MCF 10A (cell line): ENCODE results near the gene TMEM94. TPM values are rescaled to one million over a fixed set of nuclear protein-coding genes. Genes with fewer than 3 reads are reported as not detected.
"Not testable (repeated sequence)": the region's sequence is repeated elsewhere in the genome, so short reads cannot be mapped to it uniquely, and the experiment has no call there.

Experiments used
- BruUV-seq: library from RNA; stranded (reverse); fragments of 400-500 nt; replicated peaks from 2 replicates; lab custom pipeline; 2021; lab: Mats Ljungman, UMichigan
- CTCF ChIA-PET: fragments of 300-600 bp; sonication (Branson Sonifier 250); formaldehyde crosslinking; extraction: SDS; loops from one replicate; lab custom pipeline; 2021; ENCODE audit warnings: antibody characterized with exemption, inconsistent platforms; lab: Yijun Ruan, JAX
- POLR2A ChIA-PET: fragments of 300-600, 350-650 bp; sonication (Branson Sonifier 250); formaldehyde crosslinking; extraction: SDS; loops from one replicate; lab custom pipeline; 2020; ENCODE audit warnings: antibody characterized with exemption, inconsistent platforms; lab: Yijun Ruan, JAX
- DNase-seq: peaks from one replicate; pipeline ENCODE4 v3.0.0-alpha.2; 2018; ENCODE audit not compliant: unreplicated experiment
- H3K27ac Mint-ChIP-seq: one replicate; pipeline ENCODE4 v1.8.0; 2022; ENCODE audit warnings: mild to moderate bottlenecking, low read depth, mixed read lengths; ENCODE audit not compliant: unreplicated experiment
- H3K27me3 Mint-ChIP-seq: one replicate; pipeline ENCODE4 v1.8.0; 2022; ENCODE audit warnings: mixed read lengths; ENCODE audit not compliant: insufficient read depth, unreplicated experiment
- H3K36me3 Mint-ChIP-seq: one replicate; pipeline ENCODE4 v1.8.0; 2022; ENCODE audit warnings: mild to moderate bottlenecking, moderate library complexity, mixed read lengths; ENCODE audit not compliant: insufficient read depth, unreplicated experiment
- H3K4me1 Mint-ChIP-seq: one replicate; pipeline ENCODE4 v1.8.0; 2022; ENCODE audit warnings: mixed read lengths; ENCODE audit not compliant: insufficient read depth, unreplicated experiment
- H3K4me3 Mint-ChIP-seq: one replicate; pipeline ENCODE4 v1.8.0; 2022; ENCODE audit warnings: mild to moderate bottlenecking, moderate library complexity, mixed read lengths; ENCODE audit not compliant: unreplicated experiment
- H3K9me3 Mint-ChIP-seq: one replicate; pipeline ENCODE4 v1.8.0; 2022; ENCODE audit warnings: mixed read lengths; ENCODE audit not compliant: unreplicated experiment
- intact Hi-C: fragments of 100-400 bp; cut with micrococcal nuclease; formaldehyde crosslinking; loops from 2 replicates; pipeline ENCODE4 v1.14.1; 2022
- total RNA-seq: library from RNA; stranded (reverse); gene quantifications from 2 replicates; pipeline ENCODE4 v1.2.3, GENCODE V29; 2022
- TF ChIP-seq, protein P1 (sequence below): fragments of 200-600 bp; IDR thresholded peaks from one replicate; pipeline ENCODE4 v1.8.0; 2022; ENCODE audit warnings: antibody characterized with exemption, mild to moderate bottlenecking; ENCODE audit not compliant: unreplicated experiment

The TMEM94 gene
- total RNA-seq, 1 experiment from 2014 or later, result 42.8 TPM

DNA sequence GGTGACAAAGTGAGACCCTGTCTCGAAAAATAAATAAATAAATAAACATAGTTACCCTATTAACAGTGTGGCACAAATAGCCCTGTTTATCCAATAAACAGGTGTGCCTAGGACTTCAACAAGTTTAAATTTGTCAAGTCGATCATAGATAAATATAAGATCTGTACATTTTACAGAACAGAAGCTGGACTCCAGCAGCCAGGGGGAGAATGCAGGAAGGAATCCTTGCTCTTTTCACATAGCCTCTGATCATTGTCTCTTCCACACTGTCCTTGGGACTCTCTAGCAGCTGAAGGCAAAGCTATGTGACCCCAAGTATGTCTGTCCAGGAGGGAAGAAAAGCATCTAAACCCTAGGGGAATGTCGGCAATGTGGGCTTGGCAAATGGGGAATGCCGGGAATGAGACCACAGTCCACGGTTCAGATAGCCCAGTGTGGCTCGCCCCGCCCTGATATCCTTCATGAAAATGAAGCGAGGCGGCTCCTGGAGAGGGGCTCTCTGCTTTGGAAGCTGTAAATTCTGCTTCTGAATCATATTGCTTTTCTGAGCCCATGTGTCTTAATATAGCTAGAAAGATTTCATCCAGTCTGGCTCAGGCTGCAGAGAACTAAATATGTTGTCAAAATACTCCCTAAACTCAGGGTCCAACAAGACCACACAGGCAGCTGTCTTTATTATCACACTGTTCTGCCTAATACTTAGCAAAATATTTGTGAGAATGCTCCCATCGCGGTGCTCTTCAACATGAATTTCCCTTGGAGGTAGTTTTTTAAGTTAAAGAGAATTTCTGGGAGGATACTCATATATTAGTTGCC is 26.1 kb upstream of the TMEM94 start:
- intact Hi-C loops, result no loop called here
- TF ChIP-seq, protein P1, sequence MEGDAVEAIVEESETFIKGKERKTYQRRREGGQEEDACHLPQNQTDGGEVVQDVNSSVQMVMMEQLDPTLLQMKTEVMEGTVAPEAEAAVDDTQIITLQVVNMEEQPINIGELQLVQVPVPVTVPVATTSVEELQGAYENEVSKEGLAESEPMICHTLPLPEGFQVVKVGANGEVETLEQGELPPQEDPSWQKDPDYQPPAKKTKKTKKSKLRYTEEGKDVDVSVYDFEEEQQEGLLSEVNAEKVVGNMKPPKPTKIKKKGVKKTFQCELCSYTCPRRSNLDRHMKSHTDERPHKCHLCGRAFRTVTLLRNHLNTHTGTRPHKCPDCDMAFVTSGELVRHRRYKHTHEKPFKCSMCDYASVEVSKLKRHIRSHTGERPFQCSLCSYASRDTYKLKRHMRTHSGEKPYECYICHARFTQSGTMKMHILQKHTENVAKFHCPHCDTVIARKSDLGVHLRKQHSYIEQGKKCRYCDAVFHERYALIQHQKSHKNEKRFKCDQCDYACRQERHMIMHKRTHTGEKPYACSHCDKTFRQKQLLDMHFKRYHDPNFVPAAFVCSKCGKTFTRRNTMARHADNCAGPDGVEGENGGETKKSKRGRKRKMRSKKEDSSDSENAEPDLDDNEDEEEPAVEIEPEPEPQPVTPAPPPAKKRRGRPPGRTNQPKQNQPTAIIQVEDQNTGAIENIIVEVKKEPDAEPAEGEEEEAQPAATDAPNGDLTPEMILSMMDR, result no peak
- H3K9me3 Mint-ChIP-seq, result no peaks in the 10 kb centered on the region
- no peaks in the 10 kb centered on the region for H3K27me3 Mint-ChIP-seq
- H3K4me3 Mint-ChIP-seq, result no peak overlapping the region
- BruUV-seq, result no TSS peak
- H3K27ac Mint-ChIP-seq, result no peak overlapping the region
- H3K4me1 Mint-ChIP-seq, result peaks cover 5% of the 10 kb centered on the region
- no peaks in the 10 kb centered on the region for H3K36me3 Mint-ChIP-seq
- no peak for DNase-seq
- ChIA-PET CTCF (interaction anchor here (0.6 to 1.0 kb wide), 3 partner anchors 89 to 203 kb away, joined by 3 read pairs; partner anchors contain the start of gene SMIM5), POLR2A (interaction anchor here (1.6 to 2.2 kb wide), 2 partner anchors 13 to 26 kb away, joined by 3 to 10 read pairs; partner anchors contain the start of gene TMEM94)

DNA sequence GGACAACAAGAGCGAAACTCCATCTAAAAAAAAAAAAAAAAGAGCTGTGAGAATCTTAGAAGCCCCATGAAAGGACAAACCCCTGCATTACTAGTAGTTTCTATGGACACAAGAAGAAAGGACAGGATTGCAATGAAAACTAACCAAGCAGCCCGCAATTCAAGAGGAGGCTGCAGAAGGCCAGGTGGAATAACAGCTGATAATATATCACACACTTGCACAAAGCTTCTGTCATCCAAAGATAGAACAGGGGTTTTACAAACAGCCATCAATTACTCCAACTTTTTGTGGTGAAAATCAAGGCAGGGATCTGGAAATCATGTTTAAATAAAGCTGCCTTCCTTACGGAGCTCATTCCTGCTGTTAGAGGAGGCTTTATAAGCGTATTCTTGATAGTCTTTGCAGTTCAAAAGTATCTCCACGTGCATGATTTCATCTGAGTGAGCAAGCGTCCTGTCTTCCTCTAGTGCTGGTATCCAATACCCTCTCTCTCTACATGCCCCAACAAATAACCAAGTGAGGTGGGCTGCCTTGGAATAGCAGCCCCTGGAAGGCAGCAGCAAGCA is 23.1 kb upstream of the TMEM94 start:
- Mint-ChIP-seq H3K27ac (no peak overlapping the region), H3K9me3 (no peaks in the 10 kb centered on the region), H3K27me3 (no peaks in the 10 kb centered on the region), H3K4me3 (no peak overlapping the region), H3K36me3 (no peaks in the 10 kb centered on the region), H3K4me1 (peaks cover 5% of the 10 kb centered on the region)
- DNase-seq, result no peak
- ChIA-PET CTCF (interaction anchor here (0.6 to 1.0 kb wide), 2 partner anchors 201 to 894 kb away, joined by 3 to 4 read pairs; no protein-coding TSS in a partner anchor), POLR2A (no interaction called here)
- intact Hi-C loops, result no loop called here
- TF ChIP-seq, protein P1, result no peak
- BruUV-seq, result no TSS peak

DNA sequence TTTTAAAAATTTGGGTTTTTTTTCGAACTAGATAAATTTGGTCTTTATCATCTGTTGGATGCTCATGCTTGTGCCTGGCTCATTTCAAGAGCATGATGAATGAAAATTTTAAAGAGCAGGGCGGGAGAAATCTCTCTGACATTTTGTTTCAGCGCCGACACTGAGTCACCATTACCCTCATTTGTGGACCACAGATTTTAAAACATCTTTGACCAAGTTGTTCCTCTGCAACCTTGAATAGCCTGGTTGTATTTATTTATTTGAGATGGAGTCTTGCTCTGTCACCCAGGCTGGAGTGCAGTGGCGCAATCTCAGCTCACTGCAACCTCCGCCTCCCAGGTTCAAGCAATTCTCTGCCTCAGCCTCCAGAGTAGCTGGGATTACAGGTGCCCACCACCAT is 22.0 kb upstream of the TMEM94 start:
- ChIA-PET CTCF (interaction anchor here (0.5 to 1.0 kb wide), 3 partner anchors 9 to 122 kb away, joined by 3 to 4 read pairs (median 4); no protein-coding TSS in a partner anchor), POLR2A (interaction anchor here (0.7 kb wide), 1 partner anchor 21 kb away, joined by 5 read pairs; the partner anchor contains the start of gene TMEM94)
- H3K4me1 Mint-ChIP-seq, intact Hi-C loops, H3K27me3 Mint-ChIP-seq, H3K4me3 Mint-ChIP-seq, H3K36me3 Mint-ChIP-seq, DNase-seq, BruUV-seq, H3K27ac Mint-ChIP-seq, H3K9me3 Mint-ChIP-seq: not testable (repeated sequence)

DNA sequence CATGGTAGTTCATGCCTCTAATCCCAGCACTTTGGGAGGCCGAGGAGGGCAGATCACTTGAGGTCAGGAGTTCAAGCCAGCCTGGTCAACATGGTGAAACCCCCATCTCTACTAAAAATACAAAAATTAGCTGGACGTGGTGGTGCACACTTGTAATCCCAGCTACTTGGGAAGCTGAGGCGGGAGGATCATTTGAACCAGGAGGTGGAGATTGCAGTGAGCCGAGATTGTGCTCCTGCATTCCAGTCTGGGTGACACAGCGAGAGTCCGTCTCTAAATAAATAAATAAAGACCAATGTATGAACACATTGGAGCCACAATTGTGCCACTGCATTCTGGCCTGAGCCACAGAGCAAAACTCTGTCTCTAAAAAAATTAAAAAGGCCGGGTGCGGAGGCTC is 19.0 kb upstream of the TMEM94 start:
- intact Hi-C loops, CTCF ChIA-PET, H3K4me1 Mint-ChIP-seq, H3K4me3 Mint-ChIP-seq, BruUV-seq, H3K27ac Mint-ChIP-seq, DNase-seq, H3K9me3 Mint-ChIP-seq, H3K27me3 Mint-ChIP-seq, H3K36me3 Mint-ChIP-seq: not testable (repeated sequence)
- POLR2A ChIA-PET, result interaction anchor here (0.7 kb wide), 1 partner anchor 81 kb away, joined by 5 read pairs; no protein-coding TSS in a partner anchor
